Esophagus squamous epithelium (tissue), 5 donors: ENCODE results near the gene B4GALT3. TPM values are rescaled to one million over a fixed set of nuclear protein-coding genes. Genes with fewer than 3 reads are reported as not detected.

Experiments used
- DNase-seq: peaks from one replicate; lab custom pipeline; 2025; lab: John Stamatoyannopoulos, UW
- H3K27ac ChIP-seq, 4 donors: fragments of 200-600 bp; sonication (generic); one replicate each; pipeline ENCODE4 v1.5.1; 2016 to 2019; ENCODE audit warnings: mild to moderate bottlenecking in 1 of 4
- H3K27me3 ChIP-seq, 4 donors: fragments of 200-600 bp; sonication (generic); 1 replicate in 3 of 4; 2 replicates in 1 of 4; pipeline versions ENCODE4 v1.5.1 to v1.6.0; 2017 to 2021; ENCODE audit warnings: antibody characterized with exemption in 1 of 4
- H3K36me3 ChIP-seq, 3 donors: fragments of 200-600 bp; sonication (generic); one replicate each; pipeline ENCODE4 v1.5.1; 2016 to 2019
- H3K4me1 ChIP-seq, 3 donors: fragments of 200-600 bp; sonication (generic); one replicate each; pipeline ENCODE4 v1.5.1; 2017 to 2019
- H3K4me3 ChIP-seq, 4 donors: fragments of 200-600 bp; sonication (generic); 1 replicate in 3 of 4; 2 replicates in 1 of 4; pipeline ENCODE4 v1.5.1; 2016 to 2019; ENCODE audit warnings: mild to moderate bottlenecking in 2 of 4, moderate library complexity in 1 of 4
- H3K9me3 ChIP-seq, 3 donors: fragments of 200-600 bp; sonication (generic); one replicate each; pipeline ENCODE4 v1.5.1; 2016 to 2019
- CTCF ChIP-seq, 6 experiments: fragments of 450-650 bp in 4 of 6; fragments of 200-600 bp in 2 of 6; sonication (generic) in 2 of 6; IDR thresholded peaks; one replicate each; pipeline ENCODE4 v1.5.1; 2016 to 2019; ENCODE audit warnings: antibody characterized with exemption in 6 of 6, mild to moderate bottlenecking in 4 of 6, moderate library complexity in 4 of 6
- POLR2A ChIP-seq, 4 donors: fragments of 450-650 bp; IDR thresholded peaks; one replicate each; pipeline ENCODE4 v1.6.1; 2017; ENCODE audit warnings: antibody characterized with exemption in 4 of 4, mild to moderate bottlenecking in 4 of 4, moderate library complexity in 3 of 4
- WGBS, 2 donors: methylation state at CpG; one replicate each; pipeline ENCODE4 v1.1.5; 2018; 5-methylcytosine and 5-hydroxymethylcytosine counted together
- intact Hi-C: fragments of 100-400 bp; cut with DNase I; formaldehyde crosslinking; loops from one replicate; pipeline ENCODE4 v1.15.0; 2022
- total RNA-seq, 4 donors: library from RNA; depleted of rRNA; stranded (reverse); fragments of >200 nt; gene quantifications; one replicate each; pipeline ENCODE4 v1.1.0, GENCODE V29; 2016
- donor health status: DM: yes; HTN: yes; CAD: no.

B4GALT3 gene
- total RNA-seq, 4 donors from 2014 or later: 16.1 to 29.9 (median 18.1) TPM

DNA sequence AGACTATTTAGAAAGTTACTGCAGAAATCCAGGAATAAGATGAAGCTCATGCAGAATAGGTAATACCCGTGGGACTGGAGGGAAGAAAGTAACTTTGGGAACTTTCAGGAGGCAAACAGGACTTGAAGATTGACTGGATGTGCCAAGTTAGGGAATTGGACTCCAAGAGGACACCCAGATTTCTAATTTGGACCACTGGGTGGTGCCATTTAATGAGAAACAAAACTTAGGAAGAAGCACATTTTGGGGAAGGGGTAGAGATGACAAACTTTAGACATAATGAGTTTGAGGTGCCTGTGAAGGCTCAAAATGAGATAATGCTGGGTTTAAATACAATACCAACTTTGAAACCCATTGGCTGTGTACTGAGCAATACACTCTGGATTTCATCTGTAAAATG lies 3.3 kb upstream of the B4GALT3 start:
- H3K9me3 ChIP-seq: no peaks in the 10 kb centered on the region
- DNase-seq: no peak
- 52 to 58% methylated on average over 1 of the region's 1 CpG for WGBS, 2 donors
- TF ChIP-seq CTCF (IDR thresholded peaks at IDR 0.05): peak in 3 of 6 experiments; percentile 16 to 40 (median 20)
- no peak for TF ChIP-seq POLR2A (IDR thresholded peaks at IDR 0.05)
- H3K27ac ChIP-seq: peak overlapping the region in 1 of 4 donors; percentile 94
- no peak overlapping the region for H3K4me3 ChIP-seq
- H3K4me1 ChIP-seq: peaks cover 12 to 93% (median 37%) of the 10 kb centered on the region in 3 donors
- intact Hi-C loops: no loop called here
- H3K36me3 ChIP-seq: peaks cover 0 to 3% (median 0%) of the 10 kb centered on the region in 3 donors
- no peaks in the 10 kb centered on the region for H3K27me3 ChIP-seq

DNA sequence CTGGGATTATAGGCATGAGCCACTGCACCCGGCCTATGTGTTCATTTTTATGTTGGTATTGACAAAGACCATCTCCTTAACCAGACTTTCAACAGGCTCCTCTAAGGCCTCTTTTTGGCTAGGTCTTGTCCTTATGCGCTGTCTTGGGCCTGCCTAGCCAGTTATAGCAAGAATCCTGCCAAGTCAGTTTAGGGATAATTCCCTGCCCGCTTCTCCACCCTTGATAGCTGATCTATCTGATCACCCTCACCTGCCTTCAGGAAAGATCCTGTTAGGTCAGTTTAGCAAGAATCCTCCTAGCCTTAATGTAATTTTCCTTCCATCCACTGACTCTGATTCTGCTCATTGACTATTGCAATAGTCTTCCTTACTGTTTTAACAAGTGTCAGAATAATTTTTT lies 2.4 kb upstream of the B4GALT3 start:
- intact Hi-C loops: no loop called here
- TF ChIP-seq CTCF (IDR thresholded peaks at IDR 0.05) (no peak), POLR2A (IDR thresholded peaks at IDR 0.05) (no peak)
- 55 to 75% methylated on average over 3 of the region's 3 CpGs for WGBS, 2 donors
- no peak for DNase-seq
- Histone ChIP-seq H3K4me3 (no peak overlapping the region), H3K36me3 (peaks cover 0 to 13% (median 0%) of the 10 kb centered on the region in 3 donors), H3K4me1 (peaks cover 12 to 93% (median 38%) of the 10 kb centered on the region in 3 donors), H3K9me3 (no peaks in the 10 kb centered on the region), H3K27me3 (no peaks in the 10 kb centered on the region), H3K27ac (peak overlapping the region in 3 of 4 donors; percentile 52 to 94 (median 74))

- peaks cover 12 to 89% (median 37%) of the 10 kb centered on the region in 3 donors for H3K4me1 ChIP-seq
- 50 to 61% methylated on average over 9 of the region's 9 CpGs for WGBS, 2 donors
- H3K36me3 ChIP-seq: peaks cover 0 to 31% (median 14%) of the 10 kb centered on the region in 3 donors
- H3K27me3 ChIP-seq: no peaks in the 10 kb centered on the region
- TF ChIP-seq POLR2A (IDR thresholded peaks at IDR 0.05) (no peak), CTCF (IDR thresholded peaks at IDR 0.05) (no peak)
- no peak for DNase-seq
- H3K4me3 ChIP-seq: peak overlapping the region; percentile 47 to 94 (median 80)
- no peaks in the 10 kb centered on the region for H3K9me3 ChIP-seq
- peak overlapping the region; percentile 84 to 95 (median 94) for H3K27ac ChIP-seq
- intact Hi-C loops: no loop called here
Observed at GRCh38 chr1:161177936-161178244, 583 bp upstream of the B4GALT3 start.

DNA sequence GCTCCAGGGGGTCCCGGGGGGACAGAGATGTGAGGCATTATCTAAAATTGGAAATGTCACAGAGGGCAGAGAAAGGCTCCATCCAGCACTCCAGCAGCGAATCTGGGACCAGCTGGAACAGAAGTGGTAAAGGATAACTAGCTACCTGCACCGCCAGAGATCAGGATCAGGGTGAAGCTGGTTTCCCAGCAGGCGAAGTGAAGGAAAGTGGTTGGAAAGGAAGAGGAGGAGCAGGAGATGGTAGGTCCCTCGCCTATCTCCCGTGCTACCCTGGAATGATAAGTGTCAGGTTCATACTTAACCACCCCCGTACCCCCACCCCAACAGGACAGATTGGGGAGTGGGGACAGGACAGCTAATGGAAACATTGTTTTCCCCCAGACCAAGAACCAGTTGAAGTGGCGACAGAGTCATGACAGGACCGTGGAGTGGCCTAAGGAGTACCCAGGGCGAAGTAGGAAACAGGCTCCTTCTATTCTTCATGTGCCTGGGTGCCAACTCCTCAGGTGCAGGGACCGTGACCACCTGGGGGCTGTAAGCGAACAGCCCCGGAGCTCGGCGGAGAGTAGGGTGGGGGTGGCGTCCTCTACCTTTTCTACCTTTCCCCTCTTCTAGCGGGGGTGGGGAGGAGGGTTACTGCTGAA lies 717 bp downstream of the B4GALT3 start:
- Histone ChIP-seq H3K27ac (peak overlapping the region; percentile 84 to 95 (median 94)), H3K4me3 (peak overlapping the region; percentile 47 to 94 (median 80)), H3K4me1 (peaks cover 12 to 89% (median 35%) of the 10 kb centered on the region in 3 donors), H3K36me3 (peaks cover 5 to 44% (median 16%) of the 10 kb centered on the region in 3 donors), H3K9me3 (no peaks in the 10 kb centered on the region), H3K27me3 (no peaks in the 10 kb centered on the region)
- intact Hi-C loops: no loop called here
- DNase-seq: no peak
- TF ChIP-seq POLR2A (IDR thresholded peaks at IDR 0.05): no peak
- TF ChIP-seq CTCF (IDR thresholded peaks at IDR 0.05): no peak
- WGBS, 2 donors: 9 to 10% methylated on average over 7 to 11 of the region's 17 CpGs

- WGBS, 2 donors: 84 to 85% methylated on average over 9 to 10 of the region's 10 CpGs
- TF ChIP-seq POLR2A (IDR thresholded peaks at IDR 0.05): no peak
- no peak for TF ChIP-seq CTCF (IDR thresholded peaks at IDR 0.05)
- peak overlapping the region in 3 of 4 donors; percentile 93 to 95 (median 94) for H3K27ac ChIP-seq
- H3K36me3 ChIP-seq: peaks cover 12 to 50% (median 23%) of the 10 kb centered on the region in 3 donors
- H3K27me3 ChIP-seq: no peaks in the 10 kb centered on the region
- peaks cover 12 to 89% (median 35%) of the 10 kb centered on the region in 3 donors for H3K4me1 ChIP-seq
- no peaks in the 10 kb centered on the region for H3K9me3 ChIP-seq
- intact Hi-C loops: no loop called here
- peak overlapping the region in 3 of 4 donors; percentile 77 to 94 (median 84) for H3K4me3 ChIP-seq
- no peak for DNase-seq
Observed at GRCh38 chr1:161175771-161176453, 1.4 kb downstream of the B4GALT3 start.
